LHCN-M2 (cell line): ENCODE data around the gene LAD1. TPM values are rescaled to one million over a fixed set of nuclear protein-coding genes. Genes with fewer than 3 reads are reported as not detected.

Experiments
- DNase-seq: peaks from one replicate; pipeline ENCODE4 v3.0.0-alpha.2; 2012; ENCODE audit warnings: low read depth
- total RNA-seq: library from RNA; depleted of rRNA; stranded (reverse); fragments of >200 nt; gene quantifications from 2 replicates; pipeline ENCODE4 v1.2.3, GENCODE V29; 2014; rRNA removed

The LAD1 gene
- total RNA-seq, 1 experiment from 2014 or later = 2.2 TPM

GRCh38 chr1:201349092-201349491, 50.0 kb downstream of the LAD1 start:
- DNase-seq = no peak

DNA sequence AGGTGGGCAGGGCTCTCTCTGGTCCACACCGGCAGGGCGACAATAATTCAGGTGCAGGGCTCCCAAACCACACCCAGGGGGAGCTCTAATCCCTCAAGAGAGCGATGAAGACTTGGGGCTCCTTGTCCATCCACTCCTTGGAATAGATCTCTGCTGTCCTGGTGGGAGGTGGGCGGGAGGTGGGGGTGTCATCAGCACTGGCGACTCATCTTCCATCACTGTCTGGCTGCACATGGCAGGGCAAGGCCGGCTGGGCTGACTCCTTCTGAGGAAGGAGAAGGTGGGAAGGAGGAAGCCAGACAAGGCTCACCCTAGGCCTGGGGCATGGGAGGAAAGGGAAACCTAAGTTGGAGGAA, 50.9 kb downstream of the LAD1 start:
- peak; percentile 61 for DNase-seq

DNA sequence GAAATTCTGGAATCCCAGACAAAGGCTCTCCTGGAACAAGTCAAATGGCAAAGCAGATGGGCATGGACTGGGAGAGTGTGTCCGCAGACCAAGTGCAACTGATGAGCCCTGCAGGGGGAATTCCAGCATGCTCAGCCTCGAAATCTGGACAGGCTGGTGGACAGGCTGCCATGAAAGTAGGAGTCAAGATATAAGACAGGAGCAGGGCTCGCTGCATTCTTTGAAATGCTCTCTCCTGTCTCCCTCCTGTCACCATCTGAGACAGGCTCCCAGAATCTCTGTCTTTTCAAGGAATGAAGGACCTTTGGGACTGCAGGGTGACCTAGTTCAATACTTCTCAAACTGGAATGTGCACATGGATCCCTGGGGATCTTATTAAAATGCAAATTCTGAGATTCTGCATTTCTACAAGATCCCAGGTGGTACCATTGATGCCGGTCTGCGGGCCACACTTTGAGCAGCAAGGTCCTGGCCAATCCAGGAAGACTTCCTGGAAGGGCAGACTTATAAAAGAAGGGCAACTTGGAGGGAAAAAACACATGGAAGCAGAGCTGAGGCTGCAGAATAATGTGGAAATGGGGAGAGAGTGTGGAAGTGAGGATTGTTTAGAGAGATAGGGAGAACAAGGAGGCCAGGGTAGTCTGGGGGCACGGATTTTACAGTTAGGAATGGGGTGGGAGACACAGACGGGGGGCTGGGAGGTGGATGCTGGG, 51.5 kb downstream of the LAD1 start:
- DNase-seq = no peak

- DNase-seq = no peak
These were observed 52.1 kb downstream of the LAD1 start for GRCh38 chr1:201346987-201347386.

DNA sequence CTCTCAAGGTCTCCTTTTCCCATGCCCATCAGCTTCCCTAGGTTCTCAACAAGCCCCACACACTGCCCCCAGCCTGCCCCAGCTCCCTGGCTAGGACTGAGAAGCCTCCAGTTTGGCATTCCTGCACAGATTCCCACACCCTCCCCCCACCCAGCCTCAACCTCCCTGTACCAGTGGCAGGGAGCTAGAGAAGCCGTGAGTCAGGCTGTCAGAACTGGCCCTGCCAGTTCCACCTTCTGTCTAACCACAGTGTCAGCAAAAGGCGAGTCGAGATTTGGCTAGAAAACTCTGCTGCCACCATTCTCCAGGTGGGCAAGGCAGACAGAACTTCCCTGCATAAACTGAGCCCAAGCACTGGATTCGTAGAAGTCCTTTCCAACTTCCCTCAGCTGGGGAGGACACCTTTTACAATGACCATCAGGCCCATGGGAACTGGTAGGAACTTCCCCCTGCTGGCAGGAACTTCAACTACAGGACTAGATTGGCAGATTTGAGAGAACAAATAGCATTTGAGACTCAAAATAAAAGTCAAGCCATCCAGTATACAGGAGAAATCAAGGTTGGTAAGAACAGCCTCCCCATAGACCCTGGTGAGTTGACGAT, 52.7 kb downstream of the LAD1 start:
- DNase-seq = peak; percentile 49

DNA sequence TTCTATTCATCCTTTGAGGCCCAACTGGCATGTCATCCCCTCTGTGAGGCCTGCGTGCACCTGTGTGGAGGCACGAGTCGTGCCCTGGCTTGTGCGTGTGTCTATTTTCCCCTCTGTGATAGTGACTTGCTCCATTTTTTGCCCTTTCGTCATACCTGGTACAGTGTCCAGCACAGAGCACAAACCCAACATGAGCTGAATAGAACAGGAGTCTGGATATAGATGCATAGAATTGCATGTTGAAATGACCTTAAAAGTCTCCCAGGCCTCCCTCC, 54.1 kb downstream of the LAD1 start:
- DNase-seq = no peak

DNA sequence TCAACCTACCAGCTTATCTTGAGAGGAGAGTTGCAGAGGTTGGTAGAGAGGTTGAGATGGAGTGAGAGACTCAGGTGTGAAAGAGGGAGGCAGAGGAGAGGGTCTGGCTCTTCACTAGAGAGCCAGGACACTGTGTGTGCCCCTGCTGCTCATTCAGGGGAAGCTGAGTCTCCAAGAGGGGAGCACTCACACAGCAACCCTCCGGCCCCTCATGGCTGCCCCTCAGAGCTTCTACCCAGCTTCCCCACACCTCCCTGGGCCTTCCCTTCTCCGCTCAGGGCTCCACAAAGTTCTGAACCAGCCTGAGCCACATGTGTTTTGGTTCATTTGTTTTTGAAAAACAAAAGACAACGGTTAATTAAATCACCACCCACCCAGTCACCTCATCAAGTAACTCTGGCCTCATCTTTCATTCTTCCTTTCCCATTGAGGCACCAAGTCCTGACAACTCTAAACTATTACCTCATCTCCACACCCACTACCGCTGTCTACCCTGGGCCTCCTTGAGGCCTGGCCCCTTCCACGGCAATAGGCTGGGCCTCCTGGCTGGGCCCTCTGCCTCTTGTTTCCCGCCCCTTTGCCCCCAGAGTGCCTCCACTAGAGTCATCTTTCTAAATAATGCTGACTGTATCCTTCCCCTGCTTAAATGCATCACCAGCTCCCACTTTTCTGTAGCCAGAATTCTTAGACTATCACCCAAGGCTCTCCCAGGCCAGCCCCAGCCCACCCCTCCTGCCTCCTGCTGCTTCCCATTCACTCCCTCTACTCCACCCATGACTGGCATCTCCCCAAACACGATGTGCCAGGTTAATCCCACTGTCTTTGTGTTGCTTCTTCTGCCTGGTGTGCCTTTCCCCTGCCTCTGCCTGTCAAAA, 54.7 kb downstream of the LAD1 start:
- DNase-seq = no peak

- DNase-seq = no peak
These were observed 57.7 kb downstream of the LAD1 start for GRCh38 chr1:201341377-201341776.

DNA sequence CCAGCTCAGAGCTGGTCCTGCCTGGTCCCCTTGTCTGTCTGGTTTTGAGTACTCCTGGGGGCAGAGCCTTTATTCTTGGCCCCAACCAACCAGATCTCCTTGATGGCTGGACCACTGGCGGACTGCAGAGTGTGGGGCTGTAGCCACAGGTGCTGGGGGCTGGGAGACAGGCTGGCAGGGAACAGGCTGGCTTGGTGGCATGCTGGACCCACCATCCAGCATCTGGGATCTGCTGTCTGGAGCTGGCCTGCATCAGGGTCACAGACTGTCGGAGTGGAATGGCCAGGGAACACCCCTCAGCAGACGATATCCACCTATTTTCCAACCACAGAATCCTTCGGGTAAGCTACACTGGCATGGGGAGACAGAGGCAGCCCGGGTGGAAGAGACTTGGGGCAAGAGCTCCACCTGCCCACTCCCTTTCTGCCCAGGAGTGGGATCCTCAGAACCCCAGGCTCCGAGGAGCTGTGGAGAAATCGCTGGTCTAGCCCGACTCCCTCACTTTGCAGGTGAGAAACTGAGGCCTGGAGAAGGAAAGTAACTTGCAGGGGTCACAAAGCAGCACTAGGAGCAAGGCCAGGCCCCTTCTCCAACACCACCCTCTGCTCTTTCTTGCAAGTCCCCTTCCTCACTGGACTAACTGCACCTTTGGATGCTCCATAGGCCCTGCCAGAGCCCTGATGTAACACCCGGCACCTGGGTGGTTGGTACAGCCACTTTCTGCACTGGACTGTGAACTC, 62.2 kb downstream of the LAD1 start:
- no peak for DNase-seq

- DNase-seq = no peak
These were observed 63.2 kb downstream of the LAD1 start for GRCh38 chr1:201335901-201336300.

GRCh38 chr1:201335174-201335870, 63.8 kb downstream of the LAD1 start:
- DNase-seq = no peak

DNA sequence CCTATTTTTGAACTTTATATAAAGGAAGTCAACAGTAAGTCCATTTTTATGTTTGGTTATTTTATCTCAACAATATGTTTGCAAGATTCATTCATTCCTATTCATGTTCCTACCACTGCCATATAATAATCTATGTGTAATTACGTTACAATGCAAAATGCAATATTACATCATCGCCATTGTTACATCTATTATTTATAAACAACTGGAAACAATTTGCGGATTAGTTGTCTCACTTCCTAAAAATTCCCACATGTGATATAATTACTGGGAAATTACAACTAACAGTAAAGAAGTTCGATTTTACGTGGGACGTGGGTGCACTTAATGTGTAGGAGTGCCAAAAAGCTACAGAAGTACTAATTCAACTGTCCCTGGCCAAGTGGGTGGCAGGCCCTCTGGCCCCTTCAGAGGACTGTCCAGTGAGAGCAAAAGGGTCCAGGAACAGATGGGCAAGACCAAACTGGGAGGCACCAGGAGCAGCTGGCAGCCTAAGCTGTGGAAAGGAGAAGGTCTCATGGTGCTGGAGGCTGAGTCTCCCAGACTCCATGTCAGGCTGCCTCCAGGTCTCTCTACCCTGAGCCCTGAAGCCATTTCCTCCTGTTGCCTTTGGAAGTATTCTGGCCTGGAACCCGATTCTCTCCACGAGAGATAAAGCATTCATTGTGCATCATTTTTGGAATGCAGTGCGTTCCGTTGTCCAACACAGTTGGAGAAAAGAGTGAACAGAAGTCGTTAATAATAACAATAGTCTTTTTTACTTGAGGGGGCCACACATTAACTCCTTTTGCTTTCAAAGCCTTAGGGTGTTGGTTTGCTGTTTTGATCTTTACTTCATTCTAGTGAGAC, 64.6 kb downstream of the LAD1 start:
- no peak for DNase-seq

GRCh38 chr1:201332616-201333335, 66.3 kb downstream of the LAD1 start:
- no peak for DNase-seq

GRCh38 chr1:201332021-201332420, 67.1 kb downstream of the LAD1 start:
- no peak for DNase-seq

DNA sequence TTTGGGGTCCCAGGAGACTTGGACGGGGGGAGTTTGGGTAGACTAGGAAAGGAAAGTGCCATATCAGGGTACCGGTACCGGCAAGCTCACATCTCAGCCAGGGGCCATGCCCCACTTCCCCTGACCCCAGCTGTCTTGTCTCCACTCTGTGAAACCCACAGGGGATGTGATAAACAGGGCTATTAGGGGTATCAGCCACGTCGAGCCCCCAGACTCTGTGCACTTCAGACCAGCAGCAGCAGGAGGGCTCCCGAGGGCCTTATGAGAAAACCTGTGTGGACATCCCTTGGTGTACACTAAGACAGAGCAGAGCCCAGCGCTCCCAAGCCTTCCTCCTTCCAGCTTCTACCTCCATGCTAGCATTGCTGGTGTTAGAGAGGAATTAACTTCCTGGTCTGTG, 68.0 kb downstream of the LAD1 start:
- DNase-seq = no peak

Other genes with a start within 250 kb of the LAD1 start
- gene TMEM9, start 244.8 kb downstream of the LAD1 start, total RNA-seq = 105 and 114 TPM in 2 replicates
- 0.26 and 0.34 TPM in 2 replicates for gene IGFN1, start 208.5 kb downstream of the LAD1 start, total RNA-seq
- not detected in 2 replicates for gene PKP1, start 115.8 kb downstream of the LAD1 start, total RNA-seq
- 62.1 and 156 TPM in 2 replicates for gene TNNT2, start 21.6 kb downstream of the LAD1 start, total RNA-seq
- gene TNNI1, start 22.4 kb upstream of the LAD1 start, total RNA-seq = 1.7 and 25.7 TPM in 2 replicates
- 74.8 and 126 TPM in 2 replicates for gene PHLDA3, start 69.9 kb upstream of the LAD1 start, total RNA-seq
- 336 and 492 TPM in 2 replicates for gene CSRP1, start 107.8 kb upstream of the LAD1 start, total RNA-seq
- 34.7 and 35.0 TPM in 2 replicates for gene NAV1, start 139.8 kb upstream of the LAD1 start, total RNA-seq